CD4-positive, CD25-positive, alpha-beta regulatory T cell (primary cell): ENCODE results near the gene ABO. TPM values are rescaled to one million over a fixed set of nuclear protein-coding genes. Genes with fewer than 3 reads are reported as not detected.
A peak's percentile ranks its signal among the peaks of the same experiment; 100 is the strongest.
"Not testable (repeated sequence)": the region's sequence is repeated elsewhere in the genome, so short reads cannot be mapped to it uniquely, and the experiment has no call there.

Experiments
- ATAC-seq, 2 donors: fragments of 150-1000 bp; cut with Tn5 transposase; one replicate each; pipeline ENCODE4 v1.10.0; 2021; ENCODE audit warnings: low read depth in 2 of 2, moderate number of reproducible peaks in 2 of 2, moderate library complexity in 1 of 2
- DNase-seq, 3 donors: peaks; one replicate each; pipeline versions ENCODE4 v3.0.0 to v3.0.0-alpha.2; 2012 to 2022; ENCODE audit warnings: mixed read lengths in 1 of 3
- H3K27ac ChIP-seq: one replicate; pipeline ENCODE4 v1.7.0; 2013; ENCODE audit warnings: mild to moderate bottlenecking, low read length; ENCODE audit not compliant: insufficient read depth, poor library complexity, severe bottlenecking
- H3K27me3 ChIP-seq: one replicate; pipeline ENCODE4 v1.7.0; 2013; ENCODE audit warnings: low read length; ENCODE audit not compliant: control insufficient read depth, insufficient read depth
- H3K36me3 ChIP-seq: one replicate; pipeline ENCODE4 v1.7.0; 2013; ENCODE audit warnings: mild to moderate bottlenecking, low read length, moderate library complexity; ENCODE audit not compliant: control insufficient read depth, insufficient read depth
- H3K4me1 ChIP-seq: 2 replicates; pipeline ENCODE4 v1.7.0; 2013; ENCODE audit warnings: mild to moderate bottlenecking, low read length; ENCODE audit not compliant: insufficient read depth, control insufficient read depth, poor library complexity, severe bottlenecking
- H3K4me3 ChIP-seq: one replicate; pipeline ENCODE4 v1.7.0; 2013; ENCODE audit warnings: low read depth, mild to moderate bottlenecking, low read length, moderate library complexity
- H3K9me3 ChIP-seq, 2 experiments: 1 replicate in 1 of 2; 2 replicates in 1 of 2; pipeline ENCODE4 v1.7.0; 2013; ENCODE audit warnings: low read length in 2 of 2, mild to moderate bottlenecking in 1 of 2, moderate library complexity in 1 of 2; ENCODE audit not compliant: control insufficient read depth in 2 of 2
- H3K27ac Mint-ChIP-seq, 3 donors: one replicate each; pipeline ENCODE4 v1.8.0; 2020 to 2022; ENCODE audit warnings: mild to moderate bottlenecking in 3 of 3, mixed read lengths in 3 of 3, moderate library complexity in 2 of 3
- H3K27me3 Mint-ChIP-seq: one replicate; pipeline ENCODE4 v1.8.0; 2022; ENCODE audit warnings: mild to moderate bottlenecking, mixed read lengths
- H3K36me3 Mint-ChIP-seq: one replicate; pipeline ENCODE4 v1.8.0; 2020; ENCODE audit warnings: mixed read lengths
- H3K4me1 Mint-ChIP-seq, 4 donors: one replicate each; pipeline ENCODE4 v1.8.0; 2020 to 2022; ENCODE audit warnings: mixed read lengths in 4 of 4, mild to moderate bottlenecking in 1 of 4
- H3K4me3 Mint-ChIP-seq, 4 donors: one replicate each; pipeline ENCODE4 v1.8.0; 2020 to 2022; ENCODE audit warnings: mild to moderate bottlenecking in 4 of 4, mixed read lengths in 4 of 4, moderate library complexity in 3 of 4
- H3K9me3 Mint-ChIP-seq, 7 donors: one replicate each; pipeline ENCODE4 v1.8.0; 2020 to 2022; ENCODE audit warnings: mixed read lengths in 7 of 7, mild to moderate bottlenecking in 3 of 7, moderate library complexity in 2 of 7
- polyA plus RNA-seq, 4 donors: library from polyadenylated mRNA; unstranded; fragments of 300-500 nt; fragmentation: Illumina TruSeq; gene quantifications; one replicate each; pipeline ENCODE4 v1.2.3, GENCODE V29; 2021
- total RNA-seq: library from RNA; stranded (reverse); gene quantifications from one replicate; pipeline ENCODE4 v1.2.3, GENCODE V29; 2022

The ABO gene
- total RNA-seq (0.62 TPM), polyA plus RNA-seq (not detected)

DNA sequence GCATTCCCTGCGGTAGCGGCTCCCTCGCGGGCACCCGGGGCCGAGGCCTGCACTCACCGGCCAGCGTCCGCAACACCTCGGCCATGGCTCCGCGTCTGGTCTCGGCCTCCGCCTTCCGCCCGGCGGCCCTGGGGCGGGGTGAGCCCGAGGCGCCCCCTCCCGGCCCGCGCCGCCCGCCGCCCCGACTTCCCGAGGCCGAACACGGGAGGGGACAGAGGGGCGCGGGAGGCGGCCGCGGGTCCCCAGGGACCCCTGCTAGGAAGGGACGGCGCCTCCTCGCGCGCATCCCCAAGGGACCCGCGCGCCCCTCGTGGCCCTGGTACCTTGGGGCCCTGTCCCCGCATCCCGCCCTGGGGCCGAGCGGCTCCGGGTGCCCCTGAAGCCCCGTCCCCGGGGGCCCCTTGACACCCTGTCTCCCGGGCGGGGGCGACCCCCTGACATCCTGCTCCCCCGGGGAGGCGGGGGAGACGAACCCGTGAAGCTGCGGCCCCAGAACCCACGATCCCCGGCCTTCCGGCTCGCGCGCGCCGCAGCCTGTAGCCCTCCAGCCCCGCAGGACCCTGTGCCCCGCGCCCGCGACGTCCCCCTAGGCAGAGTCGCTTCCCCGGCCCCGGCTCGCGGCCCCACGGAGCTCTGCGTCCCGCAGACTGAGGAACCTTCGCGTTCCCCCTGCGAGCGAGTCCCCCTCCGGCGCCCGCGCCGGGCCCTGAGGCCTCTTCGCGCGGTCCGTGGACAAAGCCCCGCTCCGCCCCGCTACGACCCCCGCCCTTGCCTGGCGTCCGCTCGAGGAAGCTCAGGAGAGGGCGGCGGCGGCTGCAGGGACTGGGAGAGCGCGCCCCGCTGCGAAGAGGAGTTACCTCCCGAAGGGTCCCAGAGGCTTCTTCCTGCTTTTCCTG lies at the start of gene ABO:
Gene ABO (minus strand): TSS at position 97 of the 896 bp plus-strand sequence.
- H3K4me3 ChIP-seq: no peak within 1 kb of the TSS
- peaks cover 10% of the 10 kb centered on the region for H3K4me1 ChIP-seq
- peaks cover 9% of the 10 kb centered on the region for H3K27me3 ChIP-seq
- H3K27ac Mint-ChIP-seq: peak within 1 kb of the TSS in 1 of 3 donors; percentile 38
- no peak within 1 kb of the TSS for H3K27ac ChIP-seq
- H3K36me3 Mint-ChIP-seq: no peaks in the 10 kb centered on the region
- ATAC-seq (no peak), DNase-seq (no peak)
- no peak within 1 kb of the TSS for H3K4me3 Mint-ChIP-seq
- peaks cover 0 to 4% (median 0%) of the 10 kb centered on the region in 4 donors for H3K4me1 Mint-ChIP-seq
- H3K36me3 ChIP-seq: no peaks in the 10 kb centered on the region
- H3K27me3 Mint-ChIP-seq: peaks cover 52% of the 10 kb centered on the region
- H3K9me3 ChIP-seq: no peaks in the 10 kb centered on the region
- H3K9me3 Mint-ChIP-seq: peaks cover 0 to 2% (median 0%) of the 10 kb centered on the region in 7 donors

DNA sequence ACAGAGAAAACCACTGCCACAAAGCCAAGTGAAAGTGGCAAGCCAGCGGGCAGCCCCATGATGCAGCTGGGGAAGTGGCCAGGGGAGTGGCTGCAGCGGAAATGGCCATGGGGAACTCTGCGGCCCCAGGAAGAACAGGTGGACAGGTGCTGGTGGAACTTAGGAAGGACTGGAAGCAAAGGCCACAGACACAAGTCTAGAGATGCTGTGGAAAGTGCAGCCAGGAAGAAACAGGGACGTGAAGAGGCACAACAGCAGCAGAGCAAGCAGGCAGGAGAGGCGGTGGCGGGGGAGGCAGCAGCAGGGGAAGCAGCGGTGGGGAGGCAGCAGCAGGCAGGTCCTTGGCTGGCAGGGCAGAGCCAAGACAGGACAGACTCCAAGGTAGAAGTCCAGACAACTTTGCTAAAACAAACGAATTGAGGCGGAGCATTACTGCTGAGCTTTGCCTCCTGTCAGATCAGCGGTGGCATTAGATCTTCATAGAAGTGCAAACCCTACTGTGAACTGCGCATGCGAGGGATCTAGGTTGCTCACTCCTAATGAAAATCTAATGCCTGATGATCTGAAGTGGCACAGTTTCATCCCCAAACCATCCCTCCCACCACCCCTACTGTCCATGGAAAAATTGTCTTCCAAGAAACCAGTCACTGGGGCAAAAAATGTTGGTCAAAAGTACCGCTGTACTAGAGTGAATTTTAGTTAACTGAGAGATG lies 49.1 kb upstream of the ABO start:
- no peak for DNase-seq
- peaks cover 0 to 9% (median 2%) of the 10 kb centered on the region in 4 donors for H3K4me1 Mint-ChIP-seq

DNA sequence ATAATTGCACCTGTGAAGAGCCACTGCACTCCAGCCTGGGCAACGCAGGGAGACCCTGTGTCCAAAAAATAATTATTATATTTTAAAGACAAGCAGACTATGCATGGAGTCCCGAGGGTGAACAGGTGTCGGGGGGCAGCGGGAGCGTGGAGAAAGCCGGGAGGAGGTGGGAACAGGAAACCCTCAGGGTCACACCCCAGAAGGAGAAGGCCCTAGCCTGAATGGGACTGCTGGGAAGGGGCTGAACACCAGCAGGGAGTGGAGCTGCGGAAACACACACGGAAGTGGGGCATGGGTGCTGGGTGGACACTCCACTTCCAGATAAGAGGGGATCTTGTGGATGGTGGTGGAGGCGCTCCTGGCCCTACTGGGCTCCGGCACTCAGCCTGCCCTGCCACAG lies 48.2 kb upstream of the ABO start:
- ATAC-seq (no peak), DNase-seq (no peak)
- H3K27ac ChIP-seq: no peak overlapping the region
- Mint-ChIP-seq H3K36me3 (no peaks in the 10 kb centered on the region), H3K27ac (no peak overlapping the region), H3K4me3 (no peak overlapping the region), H3K27me3 (peaks cover 4% of the 10 kb centered on the region), H3K4me1 (peaks cover 0 to 3% (median 0%) of the 10 kb centered on the region in 4 donors), H3K9me3 (no peaks in the 10 kb centered on the region)
- no peak overlapping the region for H3K4me3 ChIP-seq
- no peaks in the 10 kb centered on the region for H3K27me3 ChIP-seq
- no peaks in the 10 kb centered on the region for H3K9me3 ChIP-seq
- no peaks in the 10 kb centered on the region for H3K4me1 ChIP-seq
- H3K36me3 ChIP-seq: no peaks in the 10 kb centered on the region

More for the DNA sequence above, 49.1 kb upstream of the ABO start:
- Histone ChIP-seq H3K9me3 (no peaks in the 10 kb centered on the region), H3K27ac (no peak overlapping the region), H3K4me1 (no peaks in the 10 kb centered on the region), H3K36me3 (no peaks in the 10 kb centered on the region), H3K4me3 (no peak overlapping the region), H3K27me3 (no peaks in the 10 kb centered on the region)
- Mint-ChIP-seq H3K36me3 (no peaks in the 10 kb centered on the region), H3K9me3 (no peaks in the 10 kb centered on the region), H3K27ac (peak overlapping the region in 1 of 3 donors; percentile 87), H3K27me3 (peaks cover 4% of the 10 kb centered on the region), H3K4me3 (no peak overlapping the region)
- ATAC-seq: no peak

DNA sequence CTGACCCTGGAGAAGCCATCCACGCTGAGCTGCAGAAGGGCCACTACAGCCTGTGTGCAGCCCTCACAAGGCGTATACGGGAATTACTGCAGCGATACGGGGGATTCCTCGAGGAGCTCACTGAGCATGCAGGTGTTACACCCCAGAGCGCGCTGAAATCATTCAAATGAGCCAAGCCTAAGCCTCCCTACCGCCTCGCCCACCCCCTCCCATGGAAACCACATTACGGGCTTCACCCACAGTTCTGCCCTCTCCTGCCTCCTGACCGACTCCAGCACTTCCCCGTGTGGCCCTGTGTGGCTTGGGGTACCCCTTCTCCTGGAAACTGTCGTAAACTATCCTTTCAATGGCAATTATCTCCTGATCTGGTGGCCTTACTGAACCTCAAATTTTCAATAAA lies 47.7 kb upstream of the ABO start:
- no peaks in the 10 kb centered on the region for H3K36me3 Mint-ChIP-seq
- H3K27ac ChIP-seq: no peak overlapping the region
- H3K9me3 ChIP-seq: no peaks in the 10 kb centered on the region
- H3K27me3 Mint-ChIP-seq: peaks cover 4% of the 10 kb centered on the region
- no peak for ATAC-seq
- no peak overlapping the region for H3K4me3 ChIP-seq
- H3K9me3 Mint-ChIP-seq: no peaks in the 10 kb centered on the region
- no peak overlapping the region for H3K27ac Mint-ChIP-seq
- no peaks in the 10 kb centered on the region for H3K4me1 ChIP-seq
- no peak overlapping the region for H3K4me3 Mint-ChIP-seq
- H3K4me1 Mint-ChIP-seq: peaks cover 0 to under 1% (median 0%) of the 10 kb centered on the region in 4 donors
- no peaks in the 10 kb centered on the region for H3K27me3 ChIP-seq
- DNase-seq: no peak
- H3K36me3 ChIP-seq: no peaks in the 10 kb centered on the region

DNA sequence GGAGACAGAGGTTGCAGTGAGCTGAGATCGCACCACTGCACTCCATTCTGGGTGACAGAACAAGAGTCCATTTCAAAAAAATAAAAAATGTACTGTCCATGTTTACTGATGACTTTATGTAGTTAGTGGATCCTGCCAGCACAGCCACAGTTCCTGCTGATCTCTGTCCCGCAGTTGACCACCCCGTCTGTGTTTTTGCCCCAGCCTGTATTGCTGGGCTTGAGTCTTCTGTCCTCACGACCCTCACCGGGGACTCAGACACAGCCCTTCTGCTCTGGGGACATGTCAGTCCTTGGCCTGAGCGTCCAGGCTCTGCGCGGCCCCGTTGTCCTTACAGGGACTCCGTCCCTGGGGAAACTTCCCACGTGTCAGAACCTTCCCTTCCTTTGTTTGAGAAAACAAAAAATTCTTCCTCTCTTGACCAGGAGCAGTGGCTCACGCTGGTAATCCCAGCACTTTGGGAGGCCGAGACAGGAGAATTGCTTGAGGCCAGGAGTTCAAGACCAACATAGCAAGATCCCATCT lies 46.5 kb upstream of the ABO start:
- no peaks in the 10 kb centered on the region for H3K9me3 Mint-ChIP-seq
- no peaks in the 10 kb centered on the region for H3K4me1 Mint-ChIP-seq
- no peaks in the 10 kb centered on the region for H3K36me3 Mint-ChIP-seq
- Histone ChIP-seq H3K4me3 (no peak overlapping the region), H3K36me3 (no peaks in the 10 kb centered on the region), H3K27me3 (no peaks in the 10 kb centered on the region), H3K4me1 (no peaks in the 10 kb centered on the region), H3K27ac (no peak overlapping the region), H3K9me3 (no peaks in the 10 kb centered on the region)
- ATAC-seq: no peak
- DNase-seq: no peak
- peaks cover 4% of the 10 kb centered on the region for H3K27me3 Mint-ChIP-seq
- H3K4me3 Mint-ChIP-seq: no peak overlapping the region
- H3K27ac Mint-ChIP-seq: peak overlapping the region in 1 of 3 donors; percentile 84

GRCh38 chr9:133320421-133320881 lies 45.5 kb upstream of the ABO start:
- no peak overlapping the region for H3K4me3 ChIP-seq
- Mint-ChIP-seq H3K27me3 (peaks cover 4% of the 10 kb centered on the region), H3K4me3 (no peak overlapping the region), H3K36me3 (no peaks in the 10 kb centered on the region), H3K4me1 (no peaks in the 10 kb centered on the region), H3K9me3 (no peaks in the 10 kb centered on the region), H3K27ac (no peak overlapping the region)
- ATAC-seq: no peak
- no peaks in the 10 kb centered on the region for H3K27me3 ChIP-seq
- H3K4me1 ChIP-seq: no peaks in the 10 kb centered on the region
- DNase-seq: no peak
- H3K27ac ChIP-seq: no peak overlapping the region
- no peaks in the 10 kb centered on the region for H3K9me3 ChIP-seq
- no peaks in the 10 kb centered on the region for H3K36me3 ChIP-seq

DNA sequence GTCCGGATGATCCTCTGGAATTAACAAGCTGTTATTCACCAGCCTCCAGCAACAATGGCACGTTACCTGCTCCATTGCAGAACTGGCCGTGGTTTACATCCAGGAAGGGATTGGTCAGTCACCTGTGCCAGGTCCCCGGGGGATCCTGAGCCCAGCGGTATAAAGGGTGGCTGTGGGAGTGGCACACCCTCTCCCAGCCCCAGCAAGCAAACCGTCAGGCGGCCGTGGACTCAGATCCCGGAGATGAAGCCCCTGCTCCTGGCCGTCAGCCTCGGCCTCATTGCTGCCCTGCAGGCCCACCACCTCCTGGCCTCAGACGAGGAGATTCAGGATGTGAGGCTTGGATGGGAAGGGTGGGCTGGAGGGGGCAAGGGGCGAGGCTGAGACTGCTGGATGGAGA lies 42.5 kb upstream of the ABO start:
- not testable (repeated sequence) for H3K4me1 Mint-ChIP-seq, H3K9me3 ChIP-seq, H3K4me3 ChIP-seq, H3K4me1 ChIP-seq, ATAC-seq, H3K27ac ChIP-seq, H3K27me3 ChIP-seq, H3K9me3 Mint-ChIP-seq, H3K27ac Mint-ChIP-seq, H3K27me3 Mint-ChIP-seq, DNase-seq, H3K36me3 ChIP-seq, H3K4me3 Mint-ChIP-seq, H3K36me3 Mint-ChIP-seq
